ENCODE results near the gene DLGAP4. TPM values are rescaled to one million over a fixed set of nuclear protein-coding genes. Genes with fewer than 3 reads are reported as not detected.

The DLGAP4 gene
- total and polyA plus RNA-seq, 9 of the 15 experiments (the other 6 are each of a cell fraction or from before 2014, with no cell fraction given), result 0.31 to 34.1 (median 4.5) TPM

- no peak for TF ChIP-seq ZNF398 (CRISPR knock-in tag; IDR thresholded peaks at IDR 0.05)
- no peak for TF ChIP-seq EZH2 (IDR thresholded peaks at IDR 0.05; ENCODE audit: borderline replicate concordance, low read depth, low read length)
- no peak for TF ChIP-seq PML (IDR thresholded peaks at IDR 0.05; ENCODE audit: low read length)
- TF ChIP-seq TCFL5 (CRISPR knock-in tag; conservative IDR thresholded peaks at IDR 0.05), result no peak
- no peak for TF ChIP-seq ZNF77 (CRISPR knock-in tag; IDR thresholded peaks at IDR 0.05)
- TF ChIP-seq ZNF197 (CRISPR knock-in tag; IDR thresholded peaks at IDR 0.05; ENCODE audit: low read depth), result no peak
- no peak for TF ChIP-seq CHD7 (IDR thresholded peaks at IDR 0.05; ENCODE audit: low read depth, low read length)
- no peak for TF ChIP-seq MAFK (IDR thresholded peaks at IDR 0.05; ENCODE audit: low read length)
- no peak for TF ChIP-seq MCM7 (IDR thresholded peaks at IDR 0.05)
- TF ChIP-seq, protein P1, sequence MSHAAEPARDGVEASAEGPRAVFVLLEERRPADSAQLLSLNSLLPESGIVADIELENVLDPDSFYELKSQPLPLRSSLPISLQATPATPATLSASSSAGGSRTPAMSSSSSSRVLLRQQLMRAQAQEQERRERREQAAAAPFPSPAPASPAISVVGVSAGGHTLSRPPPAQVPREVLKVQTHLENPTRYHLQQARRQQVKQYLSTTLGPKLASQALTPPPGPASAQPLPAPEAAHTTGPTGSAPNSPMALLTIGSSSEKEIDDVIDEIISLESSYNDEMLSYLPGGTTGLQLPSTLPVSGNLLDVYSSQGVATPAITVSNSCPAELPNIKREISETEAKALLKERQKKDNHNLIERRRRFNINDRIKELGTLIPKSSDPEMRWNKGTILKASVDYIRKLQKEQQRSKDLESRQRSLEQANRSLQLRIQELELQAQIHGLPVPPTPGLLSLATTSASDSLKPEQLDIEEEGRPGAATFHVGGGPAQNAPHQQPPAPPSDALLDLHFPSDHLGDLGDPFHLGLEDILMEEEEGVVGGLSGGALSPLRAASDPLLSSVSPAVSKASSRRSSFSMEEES (CRISPR knock-in tag; IDR thresholded peaks at IDR 0.05), result no peak
- no peak for TF ChIP-seq ZNF121 (CRISPR knock-in tag; conservative IDR thresholded peaks at IDR 0.05)
- TF ChIP-seq ZNF408 (CRISPR knock-in tag; IDR thresholded peaks at IDR 0.05; ENCODE audit: low read depth), result no peak
Measured at GRCh38 chr20:36573103-36573797, 267.1 kb downstream of the DLGAP4 start, which contains the start of gene TGIF2 (continued).

Data from K562 (cell line).